GM12801 (cell line): ENCODE measurements around the gene FEZF1.

Experiments
- CTCF ChIP-seq: IDR thresholded peaks from one replicate; pipeline ENCODE4 v1.5.1; 2011; ENCODE audit warnings: control low read depth; ENCODE audit not compliant: insufficient read length; ENCODE audit errors: extremely low read depth

FEZF1 gene

DNA sequence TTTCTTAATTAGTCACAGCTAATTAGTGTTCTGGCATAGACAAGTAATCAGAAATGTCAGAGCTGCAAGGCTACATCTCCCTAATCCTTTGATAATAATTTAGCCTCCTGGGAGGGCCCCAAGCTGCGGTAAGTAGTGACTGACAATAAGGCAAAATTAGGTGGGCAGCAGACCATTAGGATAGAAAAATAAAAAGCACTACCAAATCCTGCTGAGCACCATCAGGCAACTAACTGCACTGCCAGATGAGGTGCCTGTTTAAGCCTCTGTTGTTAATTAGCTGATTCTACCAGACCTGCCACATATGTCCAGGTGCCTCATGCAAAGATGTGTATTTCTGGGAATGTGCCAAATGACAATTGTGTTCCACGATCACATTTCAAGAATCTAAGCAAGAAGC lies 32.5 kb upstream of the FEZF1 start:
- TF ChIP-seq CTCF: no peak

DNA sequence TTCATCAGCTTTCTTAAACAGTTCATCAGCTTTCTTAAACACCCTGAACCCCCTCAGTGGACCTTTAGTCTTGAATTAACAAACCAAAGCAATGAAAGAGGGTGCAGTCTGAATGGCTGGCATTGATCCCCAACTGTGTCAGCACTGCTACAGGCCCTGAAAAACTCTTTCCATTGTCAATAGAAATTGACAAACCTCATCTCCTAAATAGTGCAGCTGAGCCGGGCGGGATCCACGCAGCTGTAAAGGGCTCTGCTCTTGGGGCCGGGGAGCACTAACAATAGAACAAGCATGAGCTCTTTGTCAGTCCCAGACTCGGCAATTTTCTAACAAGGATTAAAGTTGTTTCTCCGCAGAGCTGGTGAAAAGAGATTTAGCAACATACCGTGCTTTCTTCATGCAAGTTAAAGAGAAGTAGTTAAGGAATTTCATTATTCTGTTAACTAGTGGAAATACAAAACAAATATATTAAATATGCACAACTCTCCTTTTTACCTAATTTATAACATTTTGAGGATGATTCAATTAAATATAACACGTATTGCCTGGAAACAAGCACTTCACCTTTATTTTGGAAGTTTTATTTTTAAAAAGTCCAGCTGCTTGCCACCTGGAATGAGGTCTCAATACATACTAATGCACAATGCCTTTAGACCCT lies 24.7 kb upstream of the FEZF1 start:
- TF ChIP-seq CTCF: no peak

DNA sequence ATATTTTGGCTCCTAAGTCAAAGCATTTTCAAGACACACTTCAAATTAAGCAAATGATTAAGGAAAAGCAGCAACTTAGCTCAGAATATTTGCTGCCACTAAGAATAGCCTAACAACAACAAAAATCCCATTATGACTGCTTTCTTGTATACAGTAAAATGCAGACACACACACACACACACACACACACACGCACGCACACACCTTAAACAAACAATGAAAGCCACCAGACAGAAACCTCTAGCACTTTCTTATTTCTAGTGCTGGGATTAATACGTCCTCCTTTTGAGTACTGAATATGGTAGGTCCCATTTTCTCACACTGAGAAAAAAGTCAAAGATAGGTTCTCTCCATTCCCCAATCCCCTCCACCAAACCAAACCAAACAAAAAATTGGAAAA lies 23.4 kb upstream of the FEZF1 start:
- no peak for TF ChIP-seq CTCF

- no peak for TF ChIP-seq CTCF
Measured at GRCh38 chr7:122316467-122317388, 12.2 kb upstream of the FEZF1 start.

- TF ChIP-seq CTCF: no peak
Measured at GRCh38 chr7:122315507-122316466, 11.2 kb upstream of the FEZF1 start.

- no peak for TF ChIP-seq CTCF
Measured at GRCh38 chr7:122314284-122314683, 9.7 kb upstream of the FEZF1 start.

DNA sequence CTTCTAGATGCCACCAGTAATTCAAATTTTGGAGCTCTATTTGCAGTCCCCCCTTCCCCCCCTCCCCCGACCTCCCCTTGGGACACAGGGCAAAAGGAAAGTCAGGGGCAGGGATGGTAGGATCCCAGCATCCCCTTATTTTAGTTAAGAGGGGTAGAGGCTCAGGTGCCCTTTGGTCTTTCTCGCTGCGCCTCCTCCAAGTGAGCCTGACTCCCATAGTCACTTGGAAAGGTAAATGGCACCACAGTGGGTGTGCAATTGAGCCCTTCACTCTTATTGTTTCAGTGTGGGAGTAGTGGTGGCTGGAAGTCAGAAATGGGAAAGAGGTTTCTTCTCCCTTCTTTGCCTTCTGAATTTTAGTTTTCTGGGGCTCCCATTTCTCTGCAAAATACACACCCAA lies 8.2 kb upstream of the FEZF1 start:
- no peak for TF ChIP-seq CTCF
